Mesenchymal stem cell (in vitro differentiated cells and primary cell): Measurements from ENCODE around the gene RPL12.

Source experiments
- DNase-seq: peaks from one replicate; pipeline ENCODE4 v3.0.0-alpha.2; 2013
- H2AFZ ChIP-seq: one replicate; pipeline ENCODE4 v1.6.1; 2013; ENCODE audit warnings: low read depth, mild to moderate bottlenecking, control low read depth, inconsistent platforms, low read length, moderate library complexity
- H2AK5ac ChIP-seq: 2 replicates; pipeline ENCODE4 v1.6.1; 2013; ENCODE audit warnings: low read length, moderate library complexity, mild to moderate bottlenecking, inconsistent platforms; ENCODE audit not compliant: severe bottlenecking
- H2BK120ac ChIP-seq: one replicate; pipeline ENCODE4 v1.6.1; 2013; ENCODE audit warnings: low read depth, mild to moderate bottlenecking, inconsistent platforms, low read length, moderate library complexity
- H2BK12ac ChIP-seq, 2 experiments: one replicate each; pipeline ENCODE4 v1.6.1; 2013; ENCODE audit warnings: inconsistent platforms in 2 of 2, low read length in 2 of 2, mild to moderate bottlenecking in 2 of 2, moderate library complexity in 2 of 2, control low read depth in 1 of 2
- H2BK15ac ChIP-seq: one replicate; pipeline ENCODE4 v1.6.1; 2013; ENCODE audit warnings: mild to moderate bottlenecking, low read depth, inconsistent platforms; ENCODE audit not compliant: poor library complexity, severe bottlenecking
- H2BK5ac ChIP-seq: 2 replicates; pipeline ENCODE4 v1.6.1; 2013; ENCODE audit warnings: low read depth, mild to moderate bottlenecking, low read length, control low read depth, inconsistent platforms; ENCODE audit not compliant: poor library complexity, severe bottlenecking
- H3K14ac ChIP-seq, 2 experiments: one replicate each; pipeline ENCODE4 v1.6.1; 2013; ENCODE audit warnings: inconsistent platforms in 2 of 2, low read length in 2 of 2, control low read depth in 1 of 2, mild to moderate bottlenecking in 1 of 2, moderate library complexity in 1 of 2
- H3K18ac ChIP-seq, 2 experiments: one replicate each; pipeline ENCODE4 v1.6.1; 2013; ENCODE audit warnings: inconsistent platforms in 2 of 2, low read length in 2 of 2, control low read depth in 1 of 2, low read depth in 1 of 2, mild to moderate bottlenecking in 1 of 2
- H3K23ac ChIP-seq, 2 experiments: one replicate each; pipeline ENCODE4 v1.6.1; 2013; ENCODE audit warnings: inconsistent platforms in 2 of 2, low read length in 2 of 2, mild to moderate bottlenecking in 2 of 2, moderate library complexity in 2 of 2, control low read depth in 1 of 2
- H3K27ac ChIP-seq: 2 replicates; pipeline ENCODE4 v1.5.1; 2013; ENCODE audit warnings: mild to moderate bottlenecking, moderate library complexity, low read length, control low read depth, inconsistent platforms; ENCODE audit not compliant: poor library complexity, severe bottlenecking
- H3K27me3 ChIP-seq, 2 experiments: 2 replicates each; pipeline versions ENCODE4 v1.6.1 to v1.7.0; 2013; ENCODE audit warnings: low read length in 2 of 2, mild to moderate bottlenecking in 2 of 2, moderate library complexity in 2 of 2, control low read depth in 1 of 2, inconsistent platforms in 1 of 2; ENCODE audit not compliant: control insufficient read depth in 1 of 2, insufficient read depth in 1 of 2
- H3K36me3 ChIP-seq, 2 experiments: 2 replicates each; pipeline versions ENCODE4 v1.6.1 to v1.7.0; 2013; ENCODE audit warnings: low read length in 2 of 2, control low read depth in 1 of 2, inconsistent platforms in 1 of 2, low read depth in 1 of 2, mild to moderate bottlenecking in 1 of 2; ENCODE audit not compliant: insufficient read depth in 2 of 2, control insufficient read depth in 1 of 2
- H3K4ac ChIP-seq, 2 experiments: one replicate each; pipeline ENCODE4 v1.6.1; 2013; ENCODE audit warnings: inconsistent platforms in 2 of 2, low read length in 2 of 2, mild to moderate bottlenecking in 2 of 2, moderate library complexity in 2 of 2, control low read depth in 1 of 2, low read depth in 1 of 2
- H3K4me1 ChIP-seq: 2 replicates; pipeline ENCODE4 v1.6.1; 2013; ENCODE audit warnings: low read depth, low read length, control low read depth; ENCODE audit not compliant: control insufficient read depth, insufficient read depth
- H3K4me2 ChIP-seq: 2 replicates; pipeline ENCODE4 v1.6.1; 2013; ENCODE audit warnings: low read length, mild to moderate bottlenecking, inconsistent platforms; ENCODE audit not compliant: poor library complexity, severe bottlenecking
- H3K4me3 ChIP-seq, 2 experiments: 2 replicates each; pipeline versions ENCODE4 v1.5.1 to v1.7.0; 2013; ENCODE audit warnings: low read length in 2 of 2, mild to moderate bottlenecking in 2 of 2, control low read depth in 1 of 2, low read depth in 1 of 2; ENCODE audit not compliant: insufficient read depth in 1 of 2
- H3K79me1 ChIP-seq: replicated peaks from 2 replicates; pipeline ENCODE4 v1.6.1; 2013; ENCODE audit warnings: mild to moderate bottlenecking, control low read depth, low read length, inconsistent platforms; ENCODE audit not compliant: poor library complexity, severe bottlenecking
- H3K9ac ChIP-seq: 2 replicates; pipeline ENCODE4 v1.7.0; 2013; ENCODE audit warnings: mild to moderate bottlenecking, low read length, moderate library complexity
- H3K9me3 ChIP-seq: 2 replicates; pipeline ENCODE4 v1.7.0; 2013; ENCODE audit warnings: mild to moderate bottlenecking, low read length; ENCODE audit not compliant: control insufficient read depth
- H4K8ac ChIP-seq: one replicate; pipeline ENCODE4 v1.6.1; 2013; ENCODE audit warnings: inconsistent platforms, mild to moderate bottlenecking, low read length, moderate library complexity
- H4K91ac ChIP-seq: one replicate; pipeline ENCODE4 v1.6.1; 2013; ENCODE audit warnings: mild to moderate bottlenecking, low read length, inconsistent platforms
- WGBS: methylation state at CpG from one replicate; pipeline ENCODE4 v1.1.7; 2013; ENCODE audit warnings: mixed read lengths; 5-methylcytosine and 5-hydroxymethylcytosine counted together

RPL12 gene

DNA sequence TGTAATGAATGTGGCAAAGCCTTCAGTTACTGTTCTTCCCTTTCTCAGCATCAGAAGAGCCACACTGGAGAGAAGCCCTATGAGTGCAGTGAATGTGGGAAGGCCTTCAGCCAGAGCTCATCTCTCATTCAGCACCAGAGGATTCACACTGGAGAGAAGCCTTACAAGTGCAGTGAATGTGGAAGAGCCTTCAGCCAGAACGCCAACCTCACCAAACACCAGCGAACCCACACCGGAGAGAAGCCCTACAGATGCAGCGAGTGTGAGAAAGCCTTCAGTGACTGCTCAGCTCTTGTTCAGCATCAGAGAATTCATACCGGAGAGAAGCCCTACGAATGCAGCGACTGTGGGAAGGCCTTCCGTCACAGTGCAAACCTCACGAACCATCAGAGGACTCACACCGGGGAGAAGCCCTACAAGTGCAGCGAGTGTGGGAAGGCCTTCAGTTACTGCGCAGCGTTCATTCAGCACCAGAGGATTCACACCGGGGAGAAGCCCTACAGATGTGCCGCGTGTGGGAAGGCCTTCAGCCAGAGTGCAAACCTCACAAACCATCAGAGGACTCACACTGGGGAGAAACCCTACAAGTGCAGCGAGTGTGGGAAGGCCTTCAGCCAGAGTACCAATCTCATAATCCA, 6.8 kb downstream of the RPL12 start:
- no peak overlapping the region for H3K4ac ChIP-seq
- H2BK120ac ChIP-seq = no peak overlapping the region
- peaks cover 80 to 86% of the 10 kb centered on the region in 2 experiments for H3K36me3 ChIP-seq
- peaks cover 23% of the 10 kb centered on the region for H3K9me3 ChIP-seq
- H4K91ac ChIP-seq = no peak overlapping the region
- H3K23ac ChIP-seq = no peak overlapping the region
- H3K4me1 ChIP-seq = peaks cover 3% of the 10 kb centered on the region
- H3K27ac ChIP-seq = peak overlapping the region; percentile 65
- H2AK5ac ChIP-seq = no peak overlapping the region
- no peak overlapping the region for H2BK15ac ChIP-seq
- no peak overlapping the region for H3K14ac ChIP-seq
- no peak overlapping the region for H2AFZ ChIP-seq
- DNase-seq = no peak
- H2BK12ac ChIP-seq = no peak overlapping the region
- H3K9ac ChIP-seq = no peak overlapping the region
- 92% methylated on average over 16 of the region's 17 CpGs for WGBS
- H2BK5ac ChIP-seq = no peak overlapping the region
- no peak overlapping the region for H3K18ac ChIP-seq
- no peak overlapping the region for H3K4me2 ChIP-seq
- peaks cover 4% of the 10 kb centered on the region for H3K79me1 ChIP-seq
- peak overlapping the region in 1 of 2 experiments; percentile 21 for H3K4me3 ChIP-seq
- no peak overlapping the region for H4K8ac ChIP-seq
- H3K27me3 ChIP-seq = no peaks in the 10 kb centered on the region

DNA sequence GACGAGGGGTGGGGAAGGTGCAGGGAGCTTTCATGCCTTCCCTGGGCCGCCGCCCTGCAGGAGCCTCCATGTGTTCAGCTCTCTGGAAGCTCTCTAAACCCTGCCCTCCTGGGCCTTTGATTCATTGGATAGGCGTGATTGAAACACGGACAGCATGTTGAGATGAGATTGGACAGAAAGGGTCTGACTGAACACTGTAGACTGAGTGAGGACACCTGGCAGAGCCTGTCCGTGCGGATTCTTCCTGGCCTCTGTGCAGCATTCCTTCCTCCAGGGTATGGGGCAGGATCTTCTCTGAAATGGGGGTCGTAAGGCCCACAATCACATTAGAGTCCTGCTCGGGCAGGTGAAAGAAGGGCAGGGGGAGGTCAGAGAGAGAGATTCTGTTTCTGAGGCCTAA, 12.8 kb downstream of the RPL12 start:
- H2AK5ac ChIP-seq = no peak overlapping the region
- no peak overlapping the region for H3K9ac ChIP-seq
- H3K4ac ChIP-seq = no peak overlapping the region
- WGBS = 98% methylated on average over 9 of the region's 9 CpGs
- no peak overlapping the region for H3K4me2 ChIP-seq
- peaks cover 31% of the 10 kb centered on the region for H3K79me1 ChIP-seq
- no peak overlapping the region for H4K91ac ChIP-seq
- no peak overlapping the region for H3K4me3 ChIP-seq
- no peak overlapping the region for H3K14ac ChIP-seq
- H3K23ac ChIP-seq = no peak overlapping the region
- no peaks in the 10 kb centered on the region for H3K27me3 ChIP-seq
- no peaks in the 10 kb centered on the region for H3K4me1 ChIP-seq
- no peak overlapping the region for H2AFZ ChIP-seq
- H2BK120ac ChIP-seq = no peak overlapping the region
- H3K36me3 ChIP-seq = peaks cover 81 to 87% of the 10 kb centered on the region in 2 experiments
- no peak overlapping the region for H2BK5ac ChIP-seq
- H2BK12ac ChIP-seq = no peak overlapping the region
- H2BK15ac ChIP-seq = no peak overlapping the region
- no peak overlapping the region for H3K18ac ChIP-seq
- H4K8ac ChIP-seq = no peak overlapping the region
- H3K27ac ChIP-seq = no peak overlapping the region
- DNase-seq = no peak
- peaks cover 11% of the 10 kb centered on the region for H3K9me3 ChIP-seq

DNA sequence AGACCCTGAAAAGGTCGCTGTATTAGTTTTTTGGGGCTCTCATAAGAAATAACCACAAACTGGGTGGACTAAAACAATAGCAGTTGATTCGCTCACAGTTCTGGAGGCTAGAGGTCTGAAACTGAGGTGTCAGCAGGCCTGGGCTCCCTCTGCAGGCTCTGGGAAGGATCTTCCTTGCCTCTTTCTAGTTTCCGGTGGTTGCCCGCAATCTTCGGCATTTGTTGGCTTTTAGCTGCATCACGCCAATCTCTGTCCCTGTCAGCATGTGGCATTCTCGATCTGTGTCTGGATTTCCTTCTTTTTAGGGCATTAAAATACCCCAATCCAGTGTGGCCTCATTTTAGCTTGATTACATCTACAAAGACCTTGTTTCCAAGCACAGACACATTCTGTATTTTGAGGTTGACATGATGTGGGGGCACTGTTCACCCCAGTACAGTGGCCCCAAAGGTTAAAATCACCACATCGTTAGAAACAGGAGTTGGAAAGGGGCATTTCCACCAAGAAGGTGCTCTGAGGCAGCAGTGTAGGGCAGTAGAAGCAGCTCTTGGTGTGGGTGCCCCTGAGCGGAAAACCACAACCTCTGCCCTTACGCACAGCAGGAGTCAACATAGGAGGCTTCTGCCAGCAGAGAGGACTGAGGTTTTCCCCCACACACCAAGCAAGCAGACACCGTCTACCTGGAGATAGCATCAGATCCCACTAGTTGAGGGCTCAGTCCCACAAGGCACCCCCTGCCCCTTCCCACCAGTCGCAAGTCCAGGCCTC, 13.5 kb downstream of the RPL12 start:
- Histone ChIP-seq H3K9me3 (peaks cover 4% of the 10 kb centered on the region), H4K8ac (no peak overlapping the region), H3K4me1 (no peaks in the 10 kb centered on the region), H3K27ac (no peak overlapping the region), H2BK120ac (no peak overlapping the region), H3K36me3 (peaks cover 79 to 86% of the 10 kb centered on the region in 2 experiments), H4K91ac (no peak overlapping the region), H3K27me3 (no peaks in the 10 kb centered on the region), H2AFZ (no peak overlapping the region), H3K4me2 (no peak overlapping the region), H2BK15ac (no peak overlapping the region), H3K14ac (no peak overlapping the region), H3K9ac (no peak overlapping the region), H3K4me3 (no peak overlapping the region), H2BK12ac (no peak overlapping the region), H3K18ac (no peak overlapping the region), H2BK5ac (no peak overlapping the region), H2AK5ac (no peak overlapping the region), H3K4ac (no peak overlapping the region), H3K79me1 (peaks cover 32% of the 10 kb centered on the region), H3K23ac (no peak overlapping the region)
- DNase-seq = no peak
- 83% methylated on average over 12 of the region's 12 CpGs for WGBS

GRCh38 chr9:127430415-127430814, 20.8 kb downstream of the RPL12 start:
- Histone ChIP-seq H3K9ac (no peak overlapping the region), H3K27me3 (no peaks in the 10 kb centered on the region), H2BK12ac (no peak overlapping the region), H2BK15ac (no peak overlapping the region), H2BK5ac (no peak overlapping the region), H4K91ac (no peak overlapping the region), H3K4me1 (peaks cover 3% of the 10 kb centered on the region), H2AFZ (no peak overlapping the region), H4K8ac (no peak overlapping the region), H3K4me2 (no peak overlapping the region), H3K36me3 (peaks cover 39 to 65% of the 10 kb centered on the region in 2 experiments), H3K79me1 (peaks cover 27% of the 10 kb centered on the region), H3K9me3 (no peaks in the 10 kb centered on the region), H3K23ac (no peak overlapping the region), H2BK120ac (no peak overlapping the region), H3K14ac (no peak overlapping the region), H2AK5ac (no peak overlapping the region), H3K27ac (no peak overlapping the region), H3K4ac (no peak overlapping the region), H3K4me3 (no peak overlapping the region), H3K18ac (no peak overlapping the region)
- no peak for DNase-seq
- 97% methylated on average over 8 of the region's 8 CpGs for WGBS
